SKM-1 (cell line): ENCODE measurements around the gene EMD.
"Not testable (repeated sequence)": the region's sequence is repeated elsewhere in the genome, so short reads cannot be mapped to it uniquely, and the experiment has no call there.

Source experiments
- DNase-seq: peaks from one replicate; lab custom pipeline; 2025; ENCODE audit not compliant: unreplicated experiment; lab: John Stamatoyannopoulos, UW

Gene EMD

GRCh38 chrX:154371017-154371788 is 7.9 kb upstream of the EMD start:
- peak; percentile 63 for DNase-seq

GRCh38 chrX:154371789-154372300 is 7.2 kb upstream of the EMD start:
- no peak for DNase-seq

- no peak for DNase-seq
Measured at GRCh38 chrX:154372612-154373022, 6.5 kb upstream of the EMD start.

GRCh38 chrX:154373340-154374306 is 5.5 kb upstream of the EMD start:
- DNase-seq, result no peak

GRCh38 chrX:154374313-154375155 is 4.6 kb upstream of the EMD start, which contains the start of gene FLNA:
TSS of gene FLNA (minus strand) at chrX:154374634. CDS start at chrX:154371245, 3,389 bp downstream.
- no peak for DNase-seq

- DNase-seq, result no peak
Measured at GRCh38 chrX:154375156-154375504, 4.0 kb upstream of the EMD start.

GRCh38 chrX:154376774-154377173 is 2.3 kb upstream of the EMD start:
- no peak for DNase-seq

- DNase-seq, result no peak
Measured at GRCh38 chrX:154378059-154378798, 866 bp upstream of the EMD start.

- DNase-seq, result no peak
Measured at GRCh38 chrX:154379569-154379951, 465 bp downstream of the EMD start.

GRCh38 chrX:154380153-154380552 is 1.1 kb downstream of the EMD start:
- no peak for DNase-seq

GRCh38 chrX:154380787-154381186 is 1.7 kb downstream of the EMD start:
- no peak for DNase-seq

- DNase-seq, result no peak
Measured at GRCh38 chrX:154381271-154381670, 2.2 kb downstream of the EMD start.

- DNase-seq, result no peak
Measured at GRCh38 chrX:154382483-154383069, 3.5 kb downstream of the EMD start.

GRCh38 chrX:154383359-154384283 is 4.5 kb downstream of the EMD start:
- DNase-seq, result no peak

- no peak for DNase-seq
Measured at GRCh38 chrX:154384284-154384892, 5.3 kb downstream of the EMD start.

- DNase-seq, result not testable (repeated sequence)
Measured at GRCh38 chrX:154388094-154388493, 9.0 kb downstream of the EMD start.

GRCh38 chrX:154388649-154389048 is 9.6 kb downstream of the EMD start:
- not testable (repeated sequence) for DNase-seq
